ENCODE data around the gene SDE2.
"Not testable (repeated sequence)": the region's sequence is repeated elsewhere in the genome, so short reads cannot be mapped to it uniquely, and the experiment has no call there.

The SDE2 gene

GRCh38 chr1:225941187-225941941 is 57.8 kb downstream of the SDE2 start, which contains the start of gene LEFTY2:
Gene LEFTY2 (minus strand): TSS chr1:225941220. CDS start chr1:225941140, 80 bp downstream.
- DNase-seq = no peak

- DNase-seq = no peak
Observed at GRCh38 chr1:225940385-225941151, 58.6 kb downstream of the SDE2 start.

GRCh38 chr1:225939939-225940310 is 59.2 kb downstream of the SDE2 start:
- not testable (repeated sequence) for DNase-seq

GRCh38 chr1:225939097-225939938 is 59.8 kb downstream of the SDE2 start:
- DNase-seq = not testable (repeated sequence)

GRCh38 chr1:225937048-225937968 is 61.8 kb downstream of the SDE2 start:
- no peak for DNase-seq

- DNase-seq = no peak
Observed at GRCh38 chr1:225936523-225936922, 62.6 kb downstream of the SDE2 start.

DNA sequence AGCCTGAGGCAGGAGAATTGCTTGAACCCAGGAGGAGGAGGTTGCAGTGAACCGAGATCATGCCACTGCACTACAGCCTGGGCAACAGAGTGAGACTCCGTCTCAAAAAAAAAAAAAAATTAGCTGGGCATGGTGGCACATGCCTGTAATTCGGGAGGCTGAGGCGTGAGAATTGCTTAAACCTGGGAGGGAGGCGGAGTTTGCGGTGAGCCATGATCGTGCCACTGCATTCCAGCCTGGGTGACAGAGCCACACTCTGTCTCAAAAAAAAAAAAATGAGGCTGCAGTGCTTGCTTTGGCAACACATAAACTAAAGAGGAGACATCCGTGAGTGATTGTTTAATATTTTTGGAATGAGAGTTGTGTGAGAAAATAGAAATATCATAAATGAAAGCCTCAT is 63.1 kb downstream of the SDE2 start:
- DNase-seq = not testable (repeated sequence)

DNA sequence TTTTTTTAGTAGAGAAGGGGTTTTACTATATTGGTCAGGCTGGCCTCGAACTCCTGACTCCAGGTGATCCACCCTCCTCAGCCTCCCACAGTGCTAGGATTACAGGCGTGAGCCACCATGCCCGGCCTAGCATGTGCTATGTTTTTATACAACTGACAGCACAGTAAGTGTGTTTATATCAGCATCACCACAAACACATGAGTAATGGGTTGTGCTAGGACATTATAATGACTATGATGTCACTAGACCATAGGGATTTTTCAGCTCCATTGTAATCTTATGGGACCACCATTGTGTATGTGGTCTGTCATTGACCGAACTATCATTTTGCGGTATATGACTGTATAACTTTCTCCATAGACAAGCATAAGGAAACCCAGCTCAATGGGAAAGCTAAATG is 64.4 kb downstream of the SDE2 start:
- DNase-seq = no peak

DNA sequence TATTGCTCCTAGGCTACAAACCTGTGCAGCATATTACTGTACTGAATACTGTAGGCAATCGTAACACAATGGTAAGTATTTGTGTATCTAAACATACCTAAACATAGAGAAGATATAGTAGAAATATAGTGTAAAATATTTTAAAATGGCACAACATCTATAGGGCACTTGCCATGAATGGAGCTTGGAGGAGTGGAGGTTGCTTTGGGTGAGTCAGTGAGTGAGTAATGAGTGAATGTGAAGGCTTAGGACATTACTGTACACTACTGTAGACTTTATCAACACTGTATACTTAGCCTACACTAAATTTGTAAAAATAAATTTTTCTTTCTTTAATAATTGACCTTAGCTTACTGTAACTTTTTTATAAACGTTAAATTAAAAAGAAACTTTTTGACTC is 66.1 kb downstream of the SDE2 start:
- no peak for DNase-seq
